Cardiac muscle cell (in vitro differentiated cells and primary cell): Measurements from ENCODE around the gene ARHGAP6. TPM values are rescaled to one million over a fixed set of nuclear protein-coding genes. Genes with fewer than 3 reads are reported as not detected.

ENCODE experiments used
- DNase-seq, 2 donors: peaks; one replicate each; pipeline versions ENCODE4 v3.0.0 to v3.0.0-alpha.2; 2010 to 2017; ENCODE audit warnings: low read depth in 1 of 2, low spot score in 1 of 2
- H3K27ac ChIP-seq: fragments of 200-600 bp; sonication (generic); 2 replicates; pipeline ENCODE4 v1.5.1; 2016
- H3K27me3 ChIP-seq: fragments of 200-600 bp; sonication (generic); 2 replicates; pipeline ENCODE4 v1.6.0; 2016; ENCODE audit warnings: control low read depth
- H3K36me3 ChIP-seq: fragments of 200-600 bp; sonication (generic); 2 replicates; pipeline ENCODE4 v1.5.1; 2016; ENCODE audit warnings: control low read depth
- H3K4me1 ChIP-seq: fragments of 200-600 bp; sonication (generic); 2 replicates; pipeline ENCODE4 v1.8.1; 2017; ENCODE audit warnings: low read depth, mild to moderate bottlenecking, mixed run types
- H3K4me3 ChIP-seq: fragments of 200-600 bp; sonication (generic); 2 replicates; pipeline ENCODE4 v1.5.1; 2016; ENCODE audit warnings: mild to moderate bottlenecking
- H3K9me3 ChIP-seq: fragments of 200-600 bp; sonication (generic); 2 replicates; pipeline ENCODE4 v1.5.1; 2017; ENCODE audit warnings: low read depth, mild to moderate bottlenecking, control low read depth
- polyA plus RNA-seq: library from polyadenylated mRNA; unstranded; fragments of >200 nt; fragmentation: Nextera tagmentation; extraction: Ambion mirVana; gene quantifications from 2 replicates; pipeline ENCODE4 v1.2.1, GENCODE V29; 2016
- total RNA-seq: library from RNA; depleted of rRNA; stranded (reverse); fragments of >200 nt; gene quantifications from 2 replicates; pipeline ENCODE4 v1.2.3, GENCODE V29; 2016
- TF ChIP-seq, protein P1 (sequence below): IDR thresholded peaks from 2 replicates; pipeline ENCODE4 v1.5.1; 2012; ENCODE audit warnings: low read depth, mild to moderate bottlenecking, low read length

Gene ARHGAP6
- total and polyA plus RNA-seq, 2 experiments from 2014 or later: 10.5 to 45.0 TPM

DNA sequence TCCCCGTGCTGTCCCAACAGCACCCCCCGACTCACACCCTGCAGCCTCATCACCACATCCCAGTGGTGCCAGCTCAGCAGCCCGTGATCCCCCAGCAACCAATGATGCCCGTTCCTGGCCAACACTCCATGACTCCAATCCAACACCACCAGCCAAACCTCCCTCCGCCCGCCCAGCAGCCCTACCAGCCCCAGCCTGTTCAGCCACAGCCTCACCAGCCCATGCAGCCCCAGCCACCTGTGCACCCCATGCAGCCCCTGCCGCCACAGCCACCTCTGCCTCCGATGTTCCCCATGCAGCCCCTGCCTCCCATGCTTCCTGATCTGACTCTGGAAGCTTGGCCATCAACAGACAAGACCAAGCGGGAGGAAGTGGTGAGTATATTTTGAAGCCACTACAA is 367.1 kb downstream of the ARHGAP6 start:
- Histone ChIP-seq H3K4me3 (no peak overlapping the region), H3K27ac (no peak overlapping the region), H3K9me3 (no peaks in the 10 kb centered on the region), H3K4me1 (no peaks in the 10 kb centered on the region), H3K36me3 (no peaks in the 10 kb centered on the region), H3K27me3 (no peaks in the 10 kb centered on the region)
- TF ChIP-seq, protein P1, sequence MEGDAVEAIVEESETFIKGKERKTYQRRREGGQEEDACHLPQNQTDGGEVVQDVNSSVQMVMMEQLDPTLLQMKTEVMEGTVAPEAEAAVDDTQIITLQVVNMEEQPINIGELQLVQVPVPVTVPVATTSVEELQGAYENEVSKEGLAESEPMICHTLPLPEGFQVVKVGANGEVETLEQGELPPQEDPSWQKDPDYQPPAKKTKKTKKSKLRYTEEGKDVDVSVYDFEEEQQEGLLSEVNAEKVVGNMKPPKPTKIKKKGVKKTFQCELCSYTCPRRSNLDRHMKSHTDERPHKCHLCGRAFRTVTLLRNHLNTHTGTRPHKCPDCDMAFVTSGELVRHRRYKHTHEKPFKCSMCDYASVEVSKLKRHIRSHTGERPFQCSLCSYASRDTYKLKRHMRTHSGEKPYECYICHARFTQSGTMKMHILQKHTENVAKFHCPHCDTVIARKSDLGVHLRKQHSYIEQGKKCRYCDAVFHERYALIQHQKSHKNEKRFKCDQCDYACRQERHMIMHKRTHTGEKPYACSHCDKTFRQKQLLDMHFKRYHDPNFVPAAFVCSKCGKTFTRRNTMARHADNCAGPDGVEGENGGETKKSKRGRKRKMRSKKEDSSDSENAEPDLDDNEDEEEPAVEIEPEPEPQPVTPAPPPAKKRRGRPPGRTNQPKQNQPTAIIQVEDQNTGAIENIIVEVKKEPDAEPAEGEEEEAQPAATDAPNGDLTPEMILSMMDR: no peak
- no peak for DNase-seq

DNA sequence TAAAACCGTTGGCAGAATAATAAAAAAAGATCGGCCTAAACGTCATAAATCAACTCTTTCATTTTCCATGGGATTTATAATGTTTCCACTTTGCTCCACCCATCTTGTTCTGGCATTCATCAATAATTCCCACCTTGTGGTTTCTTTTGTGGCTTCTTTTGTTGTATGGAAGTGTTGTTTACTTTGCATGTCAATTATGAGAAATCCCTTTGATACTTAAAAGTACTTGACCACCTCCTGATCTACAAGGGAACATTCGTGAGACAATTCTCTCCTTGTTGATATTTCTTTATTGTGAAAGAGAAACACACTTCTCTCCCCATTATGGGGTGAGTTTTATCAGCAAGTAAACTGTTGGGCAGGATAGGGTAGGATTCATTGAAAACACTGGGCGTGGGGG is 369.7 kb downstream of the ARHGAP6 start:
- Histone ChIP-seq H3K4me1 (no peaks in the 10 kb centered on the region), H3K27me3 (no peaks in the 10 kb centered on the region), H3K4me3 (no peak overlapping the region), H3K27ac (no peak overlapping the region), H3K36me3 (no peaks in the 10 kb centered on the region), H3K9me3 (no peaks in the 10 kb centered on the region)
- TF ChIP-seq, protein P1: no peak
- no peak for DNase-seq

DNA sequence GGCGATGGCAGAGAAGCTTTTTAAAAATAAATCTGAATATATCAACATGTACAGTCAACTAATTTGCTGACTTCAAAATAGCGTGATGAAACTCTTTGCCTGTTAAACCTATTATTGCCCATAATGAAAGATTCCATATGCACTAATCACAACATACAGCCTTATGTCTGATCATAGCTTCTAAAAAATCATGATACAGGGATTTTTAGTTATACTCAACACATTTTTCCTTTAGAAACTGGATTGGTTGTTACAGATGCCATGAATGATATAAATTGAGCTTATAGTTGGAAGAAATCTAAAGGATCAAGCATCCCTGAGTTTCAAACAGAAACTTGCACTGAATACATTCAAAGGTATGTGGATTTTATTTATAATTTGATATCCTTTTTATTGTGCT is 372.6 kb downstream of the ARHGAP6 start, which contains the start of gene AMELX:
TSS of gene AMELX (plus strand) at position 301 of the 400 bp plus-strand sequence. CDS start 1,376 bp downstream, outside the sequence.
- DNase-seq: no peak
- H3K27ac ChIP-seq: no peak within 1 kb of the TSS
- TF ChIP-seq, protein P1: no peak
- H3K4me1 ChIP-seq: no peaks in the 10 kb centered on the region
- H3K36me3 ChIP-seq: no peaks in the 10 kb centered on the region
- no peaks in the 10 kb centered on the region for H3K27me3 ChIP-seq
- H3K9me3 ChIP-seq: no peaks in the 10 kb centered on the region
- no peak within 1 kb of the TSS for H3K4me3 ChIP-seq

DNA sequence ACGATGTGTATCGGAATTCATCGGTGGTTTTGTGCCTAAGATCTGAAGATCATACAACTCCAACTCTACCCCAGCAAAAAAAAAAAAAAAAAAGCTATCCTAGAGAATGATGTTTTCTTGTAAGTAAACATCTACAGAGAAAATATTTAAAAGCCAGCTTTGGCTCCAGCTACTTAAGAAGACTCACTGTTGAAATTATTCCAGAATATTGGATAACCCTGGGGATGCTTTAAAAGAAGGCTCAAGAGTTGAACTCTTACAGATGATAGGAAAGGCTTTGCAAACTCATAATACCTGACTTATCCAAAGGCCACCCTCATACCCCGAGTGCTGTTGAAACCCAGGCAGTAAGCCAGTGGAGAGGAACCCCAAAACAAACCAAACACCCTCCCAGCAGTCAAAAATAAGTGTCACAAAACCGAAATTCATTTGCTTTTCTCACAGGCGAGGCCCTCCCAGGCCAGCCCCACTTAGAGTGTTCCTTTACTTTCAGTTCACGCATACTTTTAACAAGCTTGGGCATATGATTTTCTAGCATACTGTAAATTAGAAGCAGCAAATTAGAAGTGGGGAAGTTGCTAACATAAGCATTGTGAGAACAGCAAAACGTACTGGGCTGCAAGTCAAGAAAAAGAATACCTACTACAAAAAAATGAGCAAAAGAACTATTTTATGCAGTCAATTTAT is 375.2 kb downstream of the ARHGAP6 start:
- Histone ChIP-seq H3K9me3 (no peaks in the 10 kb centered on the region), H3K4me1 (no peaks in the 10 kb centered on the region), H3K27me3 (no peaks in the 10 kb centered on the region), H3K27ac (no peak overlapping the region), H3K4me3 (no peak overlapping the region), H3K36me3 (no peaks in the 10 kb centered on the region)
- DNase-seq: no peak
- TF ChIP-seq, protein P1: no peak

DNA sequence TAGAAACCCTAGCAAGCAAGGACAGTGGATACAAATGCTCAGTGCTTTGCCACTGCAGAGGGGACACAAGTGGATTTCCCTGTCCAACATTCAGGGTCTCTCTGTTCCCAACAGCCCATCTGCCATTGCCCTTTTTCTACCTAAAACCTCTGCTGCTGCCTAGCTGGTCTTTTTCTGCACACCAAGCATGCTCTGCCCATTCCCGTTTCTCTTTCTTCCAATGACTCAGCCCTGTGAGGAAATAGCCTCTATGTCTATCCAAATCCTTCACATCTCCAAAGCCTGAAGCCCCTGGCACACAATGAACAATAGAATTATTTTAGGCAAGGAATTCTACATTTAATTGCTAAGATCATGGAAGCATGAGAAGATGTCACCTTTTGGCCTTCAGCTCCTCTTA is 378.2 kb downstream of the ARHGAP6 start:
- no peaks in the 10 kb centered on the region for H3K36me3 ChIP-seq
- H3K4me1 ChIP-seq: no peaks in the 10 kb centered on the region
- TF ChIP-seq, protein P1: no peak
- no peaks in the 10 kb centered on the region for H3K9me3 ChIP-seq
- no peak overlapping the region for H3K27ac ChIP-seq
- DNase-seq: peak in 1 of 2 donors; percentile 58
- no peak overlapping the region for H3K4me3 ChIP-seq
- no peaks in the 10 kb centered on the region for H3K27me3 ChIP-seq
